Measurements from ENCODE around the gene ENAH.
"Not testable (repeated sequence)": the region's sequence is repeated elsewhere in the genome, so short reads cannot be mapped to it uniquely, and the experiment has no call there.

ENAH gene

DNA sequence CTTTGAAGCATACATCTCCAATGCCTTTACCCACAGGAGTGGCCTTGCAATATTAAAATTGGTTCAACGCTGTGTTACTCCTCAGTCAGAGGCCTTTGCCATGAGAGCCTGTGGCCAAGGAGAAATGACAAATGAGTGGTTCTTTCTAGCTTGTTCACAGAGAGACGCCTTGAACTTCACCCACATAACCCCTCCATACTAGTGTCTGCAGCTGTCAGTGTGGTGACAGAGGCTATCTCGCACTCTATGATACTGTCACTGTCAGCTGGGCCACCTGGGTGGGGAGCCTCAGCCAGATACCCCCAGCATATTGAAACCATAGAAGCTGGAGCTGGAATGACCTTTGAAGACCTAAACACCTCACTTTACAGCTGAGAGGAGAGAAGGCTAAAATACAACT, 167.7 kb downstream of the ENAH start:
- no peak for DNase-seq

DNA sequence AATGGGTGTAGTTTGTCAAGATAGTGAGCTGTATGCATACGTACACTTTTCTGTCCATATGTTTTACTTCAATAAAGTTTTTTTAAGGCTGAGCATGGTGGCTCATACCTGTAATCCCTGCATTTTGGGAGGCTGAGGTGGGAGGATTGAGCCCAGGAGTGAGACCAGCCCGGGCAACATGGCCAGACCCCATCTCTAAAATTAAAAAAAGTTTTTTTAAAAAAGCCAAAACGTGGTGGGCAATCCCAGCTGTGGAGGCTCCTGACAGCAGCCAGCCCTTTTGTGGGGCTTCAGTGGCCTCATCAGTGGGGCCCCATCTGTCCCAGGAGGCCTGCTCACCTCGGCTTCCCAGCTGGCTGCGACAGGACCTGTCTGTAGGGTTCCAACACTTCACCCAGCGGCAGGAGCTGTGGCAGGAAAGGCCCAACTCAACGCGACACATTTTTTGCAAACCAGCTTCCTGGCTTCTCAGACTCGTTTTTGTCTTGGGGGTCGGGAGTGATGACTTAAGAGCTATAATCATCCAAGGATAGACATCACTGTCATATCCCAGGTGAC, 168.2 kb downstream of the ENAH start:
- DNase-seq = no peak

DNA sequence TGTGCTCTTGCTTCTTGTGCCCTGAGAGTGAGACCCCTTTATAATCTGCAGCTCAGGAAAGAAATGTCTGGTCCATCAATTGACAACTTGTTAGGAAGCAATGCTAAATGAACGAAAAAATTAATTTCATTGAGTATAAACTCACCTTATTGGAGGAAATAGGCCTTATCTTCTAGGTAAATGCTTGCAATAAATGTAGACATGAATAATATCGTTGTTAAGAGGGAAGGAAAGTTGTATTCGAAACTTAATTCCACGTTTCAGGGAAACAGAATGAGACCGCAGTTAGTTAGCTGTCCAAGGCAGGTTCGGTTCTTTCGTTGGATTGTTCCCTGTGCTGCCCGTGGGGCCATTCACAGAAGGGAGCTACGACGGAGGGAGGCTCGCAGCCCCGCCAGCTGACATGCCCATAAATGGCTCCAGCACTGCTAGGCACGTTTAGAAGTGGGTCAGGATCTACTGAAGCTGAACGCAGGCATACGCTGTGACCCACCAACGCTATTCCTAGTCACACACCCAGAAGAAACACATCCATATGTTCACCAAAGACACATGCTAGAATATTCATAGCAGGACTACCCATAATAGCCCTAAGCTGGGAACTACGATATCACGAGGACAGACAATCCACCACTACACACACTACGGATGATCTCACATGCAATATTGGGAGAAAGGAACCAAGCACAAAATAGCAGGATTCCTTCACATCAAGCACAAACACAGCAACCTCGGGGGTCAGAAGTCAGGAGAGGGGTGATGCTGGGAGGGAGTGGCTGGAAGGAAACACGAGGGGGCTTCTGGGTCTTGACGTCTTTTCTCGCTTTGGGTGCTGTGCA, 168.9 kb downstream of the ENAH start:
- peak; percentile 57 for DNase-seq

DNA sequence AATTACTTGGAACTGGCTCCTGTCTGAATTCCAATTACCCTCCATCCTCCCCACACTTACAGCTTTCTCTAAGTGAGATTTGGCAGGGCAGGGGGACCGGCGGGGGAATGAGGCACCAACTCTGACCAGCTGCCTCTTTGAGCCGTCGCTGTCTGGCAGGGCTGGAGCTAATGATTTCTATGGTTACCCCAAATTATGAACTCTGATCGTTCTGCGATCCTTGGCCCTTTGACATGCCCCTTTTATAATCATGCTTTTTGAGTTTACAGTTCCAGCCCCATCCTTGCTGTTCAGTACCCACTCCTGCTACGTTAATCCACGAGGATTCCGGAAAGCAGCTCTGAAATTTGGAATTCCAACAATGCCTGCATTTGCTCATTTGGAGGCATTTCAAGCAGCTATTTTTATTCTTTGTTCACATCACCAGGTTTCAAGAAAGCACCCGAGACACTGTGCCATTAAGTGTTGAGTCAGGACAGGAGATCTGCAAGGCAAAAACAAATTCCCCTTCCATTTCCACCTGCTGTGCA, 170.4 kb downstream of the ENAH start:
- peak; percentile 52 for DNase-seq

DNA sequence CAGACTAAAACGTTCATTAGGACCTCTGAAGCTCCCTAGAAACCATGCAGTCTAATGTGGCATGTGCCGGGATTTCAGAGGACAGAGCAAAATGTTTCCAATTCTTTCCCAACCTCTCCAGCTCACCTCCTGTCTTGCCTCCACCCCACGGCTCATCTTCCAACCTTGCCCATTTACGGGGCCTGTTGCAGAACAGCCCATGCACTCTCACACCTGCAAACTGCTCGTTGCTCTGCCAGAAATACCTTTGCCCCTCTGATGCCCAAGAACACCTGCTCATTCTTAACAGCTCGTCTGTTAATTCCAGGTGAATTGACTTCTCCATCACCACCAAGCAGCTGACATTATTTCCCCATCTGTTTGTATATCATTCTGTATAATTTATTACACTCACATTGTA, 171.2 kb downstream of the ENAH start:
- peak; percentile 56 for DNase-seq

DNA sequence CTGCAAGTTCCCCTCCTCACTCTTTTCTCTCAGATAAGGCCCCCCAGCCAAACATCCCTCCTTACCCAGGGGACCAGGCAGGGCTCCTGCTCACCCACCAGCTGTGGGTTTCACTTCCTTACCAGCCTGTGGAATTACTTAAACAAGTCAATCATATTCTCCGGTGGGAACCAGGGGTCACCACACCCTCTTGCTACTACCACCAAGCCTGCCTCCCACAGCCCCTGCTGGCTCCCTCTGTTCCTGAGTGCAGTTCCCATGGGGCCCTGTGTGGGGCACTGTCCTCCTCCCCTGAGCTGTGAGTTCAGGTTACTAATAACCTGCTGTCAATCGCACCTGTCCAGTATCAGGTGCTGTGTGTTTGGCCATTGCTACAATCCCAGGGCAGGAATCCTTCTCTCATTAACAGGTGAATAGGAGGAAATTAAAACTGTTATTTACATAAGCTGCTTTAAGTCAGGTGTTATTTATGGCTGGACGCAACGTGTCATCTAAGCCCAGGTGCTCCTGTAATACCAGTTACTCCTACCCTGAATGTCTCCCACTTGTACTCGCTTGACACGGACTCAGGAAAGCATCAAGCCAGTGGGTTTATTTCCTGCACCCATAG, 172.0 kb downstream of the ENAH start:
- peak; percentile 89 for DNase-seq

DNA sequence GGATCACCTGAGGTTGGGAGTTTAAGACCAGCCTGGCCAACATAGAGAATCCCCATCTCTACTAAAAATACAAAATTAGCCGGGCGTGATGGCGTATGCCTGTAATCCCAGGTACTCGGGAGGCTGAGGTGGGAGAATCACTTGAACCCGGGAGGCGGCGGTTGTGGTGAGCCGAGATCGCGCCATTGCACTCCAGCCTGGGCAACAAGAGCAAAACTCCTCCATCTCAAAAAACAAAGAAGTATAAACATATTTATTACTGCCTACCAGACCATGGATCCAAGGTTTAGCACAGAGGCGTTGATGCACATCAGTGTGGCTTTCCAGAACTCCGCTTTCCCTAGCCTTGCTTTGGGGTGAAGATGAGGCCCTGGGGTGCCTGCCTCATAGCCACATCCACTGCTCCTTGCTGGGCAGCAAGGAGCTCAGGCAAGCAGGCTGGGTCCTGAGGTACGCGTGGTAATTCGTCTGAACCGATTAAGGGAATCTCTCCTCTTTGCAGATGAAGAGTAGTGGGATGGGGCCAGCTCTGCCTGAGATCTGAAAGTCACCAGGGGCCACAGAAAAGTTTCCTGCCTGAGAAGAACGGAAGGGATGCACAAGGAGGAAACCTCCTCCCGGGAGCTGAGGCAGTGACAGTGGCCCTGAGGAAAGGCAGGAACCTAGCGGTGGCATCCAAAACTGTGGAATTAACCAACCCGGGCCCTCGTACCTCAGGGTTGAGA, 172.8 kb downstream of the ENAH start:
- DNase-seq = no peak

DNA sequence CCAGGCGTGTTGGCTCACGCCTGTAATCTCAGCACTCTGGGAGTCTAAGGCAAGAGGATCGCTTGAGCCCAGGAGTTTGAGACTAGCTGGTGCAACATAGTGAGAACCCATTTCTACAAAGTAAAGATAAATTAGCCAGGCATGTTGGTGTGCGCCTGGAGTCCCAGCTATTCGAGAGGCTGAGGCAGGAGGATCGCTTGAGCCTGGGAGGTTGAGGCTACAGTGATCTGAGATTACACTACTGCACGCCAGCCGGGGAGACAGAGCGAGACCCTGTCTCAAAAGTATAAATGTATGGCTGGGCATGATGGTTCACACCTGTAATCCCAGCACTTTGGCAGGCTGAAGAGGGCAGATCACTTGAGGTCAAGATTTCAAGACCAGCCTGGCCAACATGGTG, 173.6 kb downstream of the ENAH start:
- DNase-seq = no peak

DNA sequence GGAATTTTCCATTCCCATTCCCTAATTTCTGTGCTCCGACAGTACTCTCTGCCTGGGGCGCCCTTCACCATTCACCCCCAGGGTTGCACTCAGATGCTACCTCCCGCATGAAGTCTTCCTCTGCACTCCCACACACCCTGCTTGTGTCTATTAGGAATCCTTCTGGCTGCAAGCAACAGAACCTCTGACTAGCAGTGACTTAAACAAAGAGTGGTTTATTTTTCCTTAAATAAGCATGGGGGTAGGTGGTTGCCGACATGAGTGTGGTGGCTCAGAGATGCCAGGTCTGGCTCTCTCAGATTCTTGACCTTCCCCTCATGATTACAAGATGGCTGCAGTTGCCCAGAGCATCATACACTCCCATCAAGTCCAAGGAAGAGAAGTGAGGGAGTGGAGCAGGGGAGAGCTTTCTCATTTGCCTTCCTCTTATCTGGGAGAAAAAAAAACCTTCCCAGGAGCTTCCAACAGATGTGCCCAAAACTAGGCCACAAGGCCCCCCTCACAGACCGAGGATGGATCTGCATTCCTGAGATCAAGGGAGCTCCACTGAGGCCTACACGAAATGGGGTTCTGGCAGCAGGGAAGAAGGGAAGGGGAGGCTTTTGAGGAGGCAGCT, 175.5 kb downstream of the ENAH start:
- no peak for DNase-seq

DNA sequence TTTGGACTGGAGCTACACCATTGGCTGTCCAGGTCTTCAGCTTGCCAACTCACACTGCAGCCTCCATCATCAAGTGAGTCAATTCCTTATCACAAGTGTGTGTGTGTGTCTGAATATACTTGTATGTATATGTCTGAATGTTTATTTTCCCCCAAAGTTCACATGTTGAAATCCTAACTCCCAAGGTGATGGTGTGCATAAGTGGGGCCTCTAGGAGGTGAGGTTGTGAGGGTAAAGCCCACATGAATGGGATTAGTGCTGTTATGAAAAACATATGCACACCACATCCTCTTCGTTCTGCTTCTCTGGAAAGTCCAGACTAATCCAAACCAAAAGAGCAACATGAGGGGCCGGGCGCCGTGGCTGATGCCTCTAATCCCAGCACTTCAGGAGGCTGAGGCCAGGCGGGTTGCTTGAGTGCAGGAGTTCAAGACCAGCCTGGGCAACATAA, 176.4 kb downstream of the ENAH start:
- no peak for DNase-seq

DNA sequence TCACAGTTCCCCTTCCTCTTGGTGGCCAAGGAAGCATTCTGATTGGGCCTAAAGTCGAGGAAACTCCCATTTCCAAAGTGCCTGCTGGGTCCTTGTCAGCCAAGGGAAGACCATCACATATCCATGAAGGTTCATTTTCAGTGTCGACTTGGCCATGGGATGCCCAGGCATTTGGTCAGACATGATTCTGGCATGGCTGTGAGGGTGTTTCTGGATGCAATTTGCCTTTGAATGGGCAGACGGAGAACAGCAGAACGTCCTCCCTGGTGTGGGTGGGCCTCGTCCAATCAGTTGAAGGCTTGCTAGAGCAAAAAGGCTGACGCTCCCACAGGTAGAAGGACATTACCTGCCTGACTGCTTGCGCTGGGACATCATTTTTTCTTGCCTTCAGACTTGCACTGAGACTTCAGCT, 176.8 kb downstream of the ENAH start:
- no peak for DNase-seq

DNA sequence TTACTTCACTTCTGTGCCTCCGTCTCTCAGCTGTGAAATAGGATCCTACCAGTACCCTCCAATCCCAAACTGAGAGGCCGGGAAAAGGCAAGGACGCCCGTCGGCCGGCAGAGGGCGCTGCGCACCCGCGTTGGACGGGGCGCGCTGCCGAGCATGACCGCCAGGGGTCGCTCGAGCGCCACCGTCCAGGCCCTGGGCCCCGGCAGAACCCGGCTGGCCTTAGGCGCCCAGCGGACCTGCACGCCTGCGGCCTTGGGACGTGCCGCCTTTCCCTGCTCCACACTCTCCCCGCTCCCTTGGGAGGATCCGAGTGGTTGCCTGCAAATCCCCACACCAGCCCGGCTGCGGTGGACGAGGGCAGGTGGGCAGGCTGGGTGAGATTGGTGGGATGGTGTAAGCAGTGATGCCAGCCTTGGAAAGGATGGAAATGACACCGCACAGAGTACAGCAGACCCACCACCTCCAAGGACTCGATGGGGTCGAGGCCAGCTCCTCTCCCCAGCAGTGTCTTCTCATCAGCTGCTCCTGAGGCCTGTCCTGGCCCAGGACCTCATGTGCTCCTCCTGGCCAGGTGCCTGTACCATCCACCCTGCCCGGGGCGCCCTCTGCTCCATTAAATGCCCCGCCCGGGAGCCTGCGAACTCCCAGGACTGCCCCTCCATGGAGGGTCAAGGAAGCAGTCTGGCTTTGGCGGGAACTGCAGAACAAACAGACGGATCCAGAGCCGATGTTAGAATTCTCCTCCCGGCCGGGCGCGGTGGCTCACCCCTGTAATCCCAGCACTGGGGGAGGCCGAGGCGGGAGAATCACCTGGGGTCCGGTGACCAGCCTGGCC, 177.7 kb downstream of the ENAH start:
- peak; percentile 78 for DNase-seq

DNA sequence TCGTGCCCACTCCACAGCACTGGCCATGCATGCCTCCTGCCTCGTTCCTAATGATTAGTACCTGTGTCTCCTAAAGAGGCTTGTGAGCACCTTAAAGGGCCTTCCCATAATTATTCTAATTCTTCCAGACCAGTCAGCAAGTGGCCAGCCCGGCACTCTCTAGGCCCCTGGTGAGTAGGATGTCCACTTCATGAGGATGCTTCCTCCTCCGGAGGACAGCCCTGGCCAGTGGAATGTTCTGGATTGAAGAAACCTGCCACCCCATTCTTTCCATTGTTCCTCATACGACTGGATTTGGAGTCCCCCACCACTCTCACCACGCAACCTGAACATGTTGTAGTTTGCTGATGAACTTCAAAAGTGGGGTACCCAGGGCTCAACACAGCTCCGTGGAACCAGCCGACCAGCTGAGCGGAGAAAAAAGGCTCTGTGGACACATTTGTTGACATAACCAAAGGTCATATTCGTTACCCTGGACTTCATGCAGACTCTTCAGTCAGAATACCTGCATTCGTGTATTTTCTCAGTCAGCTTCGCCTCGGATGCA, 178.4 kb downstream of the ENAH start:
- DNase-seq = no peak

DNA sequence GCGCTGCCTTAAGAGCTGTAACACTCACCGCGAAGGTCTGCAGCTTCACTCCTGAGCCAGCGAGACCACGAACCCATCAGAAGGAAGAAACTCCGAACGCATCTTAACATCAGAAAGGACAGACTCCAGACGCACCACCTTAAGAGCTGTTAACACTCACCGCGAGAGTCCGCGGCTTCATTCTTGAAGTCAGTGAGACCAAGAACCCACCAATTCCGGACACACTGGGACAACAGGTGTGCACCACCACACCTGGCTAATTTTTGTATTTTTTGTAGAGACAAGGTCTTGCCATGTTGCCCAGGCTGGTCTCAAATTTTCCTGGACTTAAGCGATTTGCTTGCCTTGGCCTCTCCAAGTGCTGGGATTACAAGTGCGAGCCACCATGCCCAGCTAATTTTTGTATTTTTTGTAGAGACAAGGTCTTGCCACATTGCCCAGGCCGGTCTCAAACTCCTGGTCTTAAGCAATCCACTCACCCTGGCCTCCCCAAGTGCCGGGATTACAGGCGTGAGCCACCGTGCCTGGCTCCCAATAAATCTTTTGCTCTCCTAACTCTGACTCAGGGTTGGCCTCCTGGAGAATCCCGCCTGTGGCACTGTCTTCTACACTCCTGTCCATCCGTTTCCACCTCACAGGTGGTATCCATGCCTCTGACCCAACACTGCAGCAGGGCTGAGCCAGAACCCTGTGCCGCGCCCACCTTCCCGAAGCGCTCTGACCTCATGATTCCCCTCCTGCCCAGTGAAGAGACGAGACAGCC, 179.1 kb downstream of the ENAH start:
- not testable (repeated sequence) for DNase-seq

DNA sequence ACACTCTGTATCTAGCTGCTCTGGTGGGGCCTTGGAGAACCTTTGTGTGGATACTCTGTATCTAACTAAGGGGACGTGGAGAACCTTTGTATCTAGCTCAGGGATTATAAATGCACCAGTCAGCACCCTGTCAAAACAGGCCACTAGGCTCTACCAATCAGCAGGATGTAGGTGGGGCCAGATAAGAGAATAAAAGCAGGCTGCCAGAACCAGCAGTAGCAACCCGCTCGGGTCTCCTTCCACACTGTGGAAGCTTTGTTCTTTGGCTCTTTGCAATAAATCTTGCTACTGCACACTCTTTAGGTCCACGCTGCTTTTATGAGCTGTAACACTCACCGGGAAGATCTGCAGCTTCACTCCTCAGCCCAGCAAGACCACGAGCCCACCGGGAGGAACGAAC, 179.7 kb downstream of the ENAH start:
- DNase-seq = not testable (repeated sequence)

DNA sequence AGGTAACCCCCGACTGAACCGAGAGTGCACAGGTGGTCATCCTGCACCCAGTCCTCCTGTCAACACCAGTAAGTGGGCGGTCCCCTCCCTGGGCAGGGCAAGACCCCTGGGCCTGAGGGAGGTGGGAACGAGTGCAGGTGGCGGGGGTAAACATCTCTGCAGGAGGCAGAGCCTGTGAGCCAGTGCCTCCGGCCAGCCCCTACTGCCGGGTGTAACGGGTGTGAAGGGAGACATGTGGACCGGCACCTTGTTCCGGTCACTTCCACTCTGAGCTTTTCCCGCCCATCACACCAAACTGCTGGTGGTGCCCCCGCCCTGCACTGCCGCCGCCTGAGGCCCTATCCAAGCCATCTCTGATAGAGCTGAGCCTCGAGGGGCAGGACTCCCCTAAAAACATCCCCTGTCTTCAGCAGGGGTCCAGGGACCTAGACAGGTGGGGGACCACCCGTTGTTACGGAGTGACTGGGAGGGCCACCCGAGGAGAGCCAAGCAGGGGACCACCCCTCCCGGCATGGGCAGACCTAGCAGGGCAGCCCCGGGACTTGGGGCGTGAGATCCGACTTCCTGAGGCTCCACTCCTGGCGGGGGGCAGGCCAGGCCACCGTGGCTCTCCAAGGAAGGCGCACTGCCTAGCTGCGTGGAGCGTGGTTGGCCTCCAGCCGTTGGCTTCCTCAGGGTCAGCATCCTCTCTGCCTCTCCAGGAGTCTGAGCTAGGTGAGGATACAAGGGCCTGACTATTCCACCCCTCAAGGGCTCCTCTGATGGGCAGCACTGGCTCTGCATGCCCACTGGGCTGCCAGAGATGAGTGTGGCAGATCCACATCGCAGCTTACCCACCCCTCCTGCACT, 181.2 kb downstream of the ENAH start:
- DNase-seq = no peak

DNA sequence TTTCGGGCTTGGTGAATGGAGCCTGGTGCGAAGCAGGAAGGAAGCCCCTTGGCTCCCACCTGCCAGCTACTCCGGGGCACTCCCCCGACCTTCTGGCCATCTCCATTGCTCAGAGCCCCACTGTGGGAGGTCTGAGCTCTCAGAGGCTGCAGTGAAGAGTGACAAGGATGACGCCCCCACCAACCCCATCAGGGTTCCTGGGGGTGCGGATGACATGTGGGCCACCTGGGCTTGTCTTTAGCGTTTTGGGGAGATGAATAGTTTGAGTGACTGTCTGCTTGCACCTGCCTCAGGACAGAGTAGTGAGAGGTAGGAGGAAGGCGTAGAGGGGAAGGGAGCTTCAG, 181.8 kb downstream of the ENAH start:
- no peak for DNase-seq

DNA sequence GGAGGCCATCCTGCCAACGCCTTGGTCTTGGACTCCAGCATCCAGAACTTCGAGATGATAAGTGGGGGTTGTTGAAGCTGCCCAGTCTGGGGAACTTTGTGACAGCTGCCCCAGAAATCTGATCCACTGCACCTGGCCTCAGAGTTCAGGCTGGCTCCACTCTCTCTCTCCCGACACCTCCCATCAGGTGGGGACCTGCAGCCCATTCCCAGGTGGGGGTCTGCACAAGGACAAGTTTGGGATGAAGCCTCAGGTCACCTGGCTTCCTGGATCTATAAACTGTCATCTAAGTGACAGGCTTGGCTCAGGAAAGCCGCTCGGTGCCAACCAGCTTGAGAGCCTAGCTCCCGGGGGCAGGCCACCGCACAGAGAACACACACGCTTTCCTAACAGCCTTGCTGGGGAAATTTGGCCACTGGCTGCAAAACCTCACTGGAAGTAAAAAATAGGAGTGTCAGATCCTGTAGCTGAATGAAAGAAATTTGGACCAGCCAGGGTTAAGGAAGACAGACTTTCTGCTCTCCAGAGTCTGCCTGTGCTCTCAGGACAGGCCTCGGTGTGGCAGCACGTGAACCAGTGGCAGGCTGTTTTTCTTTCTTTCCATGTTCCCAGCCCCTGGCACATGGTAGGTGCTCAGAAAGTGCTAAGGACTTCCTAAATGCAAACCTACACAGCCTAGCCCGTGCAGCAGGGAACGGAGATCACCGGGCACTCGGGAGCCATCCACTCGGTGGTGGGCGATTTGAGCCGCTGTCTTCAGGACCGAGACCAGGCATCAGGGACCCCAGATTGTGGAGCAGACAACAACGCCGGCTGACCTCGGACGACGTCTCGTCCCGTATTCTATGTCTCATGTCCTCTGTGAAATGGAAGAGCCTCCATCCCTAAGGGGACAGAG, 182.5 kb downstream of the ENAH start:
- peak; percentile 49 for DNase-seq

DNA sequence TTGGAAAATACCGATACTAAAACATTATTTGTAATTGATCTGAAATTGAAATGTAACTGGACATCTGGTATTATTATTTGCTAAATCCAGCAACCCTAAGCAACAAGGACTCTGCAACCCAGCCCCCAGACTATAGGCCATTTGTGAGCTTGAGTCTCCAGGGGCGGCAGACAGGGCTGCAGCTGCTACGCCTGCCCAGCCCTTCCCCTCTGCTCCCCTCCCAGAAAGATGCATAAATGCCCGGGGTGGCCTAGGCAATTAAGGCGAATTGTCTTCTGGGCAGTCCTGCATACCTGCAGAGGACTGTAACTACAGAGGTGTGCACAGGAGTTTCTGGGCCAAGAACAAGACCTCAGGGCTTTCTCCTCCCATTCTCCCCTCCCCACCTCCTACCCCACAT, 183.9 kb downstream of the ENAH start:
- DNase-seq = peak; percentile 56
